Measurements from ENCODE around the gene POC1A. TPM values are rescaled to one million over a fixed set of nuclear protein-coding genes. Genes with fewer than 3 reads are reported as not detected.

POC1A gene
- total and polyA plus RNA-seq, 3 donors from 2014 or later, result 16.7 to 36.1 (median 21.7) TPM

- intact Hi-C loops (cut with DNase I; ENCODE audit: low total_unique reads), result no loop called here
- no peak overlapping the region for H3K4me3 ChIP-seq
- H3K27me3 ChIP-seq, result no peaks in the 10 kb centered on the region
- H3K9me3 ChIP-seq, result no peaks in the 10 kb centered on the region
- H3K4me1 ChIP-seq, result peaks cover 15% of the 10 kb centered on the region
- TF ChIP-seq POLR2A (IDR thresholded peaks at IDR 0.05), result no peak
- no peak for TF ChIP-seq CTCF (IDR thresholded peaks at IDR 0.05)
- no peak for DNase-seq
- no peaks in the 10 kb centered on the region for H3K36me3 ChIP-seq (ENCODE audit: low read depth, missing control alignments)
- 97% methylated on average over 5 of the region's 5 CpGs; no CpG with 5 or more reads in 1 of the 2 donors for WGBS, 2 donors
- H3K27ac ChIP-seq, result no peak overlapping the region
These were observed 82.2 kb downstream of the POC1A start for GRCh38 chr3:52072020-52072419.

- DNase-seq, result no peak
- intact Hi-C loops (cut with DNase I; ENCODE audit: low total_unique reads), result no loop called here
- Histone ChIP-seq H3K4me3 (no peak overlapping the region), H3K27me3 (no peaks in the 10 kb centered on the region), H3K36me3 (ENCODE audit: low read depth, missing control alignments) (no peaks in the 10 kb centered on the region), H3K4me1 (peaks cover 11% of the 10 kb centered on the region), H3K9me3 (no peaks in the 10 kb centered on the region), H3K27ac (no peak overlapping the region)
- 73 to 74% methylated on average over 20 to 22 of the region's 22 CpGs for WGBS, 2 donors
- TF ChIP-seq CTCF (IDR thresholded peaks at IDR 0.05), result no peak
- TF ChIP-seq POLR2A (IDR thresholded peaks at IDR 0.05), result no peak
These were observed 83.2 kb downstream of the POC1A start for GRCh38 chr3:52070724-52071621.

GRCh38 chr3:52069855-52070254 lies 84.4 kb downstream of the POC1A start:
- Histone ChIP-seq H3K4me1 (peaks cover 11% of the 10 kb centered on the region), H3K27me3 (no peaks in the 10 kb centered on the region), H3K4me3 (no peak overlapping the region), H3K36me3 (ENCODE audit: low read depth, missing control alignments) (no peaks in the 10 kb centered on the region), H3K9me3 (no peaks in the 10 kb centered on the region), H3K27ac (no peak overlapping the region)
- intact Hi-C loops (cut with DNase I; ENCODE audit: low total_unique reads), result no loop called here
- 87 to 100% methylated on average over 1 to 4 of the region's 4 CpGs for WGBS, 2 donors
- TF ChIP-seq CTCF (IDR thresholded peaks at IDR 0.05) (no peak), POLR2A (IDR thresholded peaks at IDR 0.05) (no peak)
- no peak for DNase-seq

- Histone ChIP-seq H3K4me1 (peaks cover 11% of the 10 kb centered on the region), H3K9me3 (no peaks in the 10 kb centered on the region), H3K4me3 (no peak overlapping the region), H3K36me3 (ENCODE audit: low read depth, missing control alignments) (no peaks in the 10 kb centered on the region), H3K27me3 (no peaks in the 10 kb centered on the region), H3K27ac (no peak overlapping the region)
- 94 to 100% methylated on average over 3 to 5 of the region's 5 CpGs for WGBS, 2 donors
- TF ChIP-seq CTCF (IDR thresholded peaks at IDR 0.05) (no peak), POLR2A (IDR thresholded peaks at IDR 0.05) (no peak)
- no peak for DNase-seq
- intact Hi-C loops (cut with DNase I; ENCODE audit: low total_unique reads), result no loop called here
These were observed 85.1 kb downstream of the POC1A start for GRCh38 chr3:52069135-52069534.

All from testis (tissue), 3 donors.